ENCODE results near the gene INPP4B.

The INPP4B gene

GRCh38 chr4:142226014-142226413 lies 620.1 kb downstream of the INPP4B start:
- no peak overlapping the region for H3K27ac ChIP-seq
- TF ChIP-seq CTCF (conservative IDR thresholded peaks at IDR 0.05): no peak

DNA sequence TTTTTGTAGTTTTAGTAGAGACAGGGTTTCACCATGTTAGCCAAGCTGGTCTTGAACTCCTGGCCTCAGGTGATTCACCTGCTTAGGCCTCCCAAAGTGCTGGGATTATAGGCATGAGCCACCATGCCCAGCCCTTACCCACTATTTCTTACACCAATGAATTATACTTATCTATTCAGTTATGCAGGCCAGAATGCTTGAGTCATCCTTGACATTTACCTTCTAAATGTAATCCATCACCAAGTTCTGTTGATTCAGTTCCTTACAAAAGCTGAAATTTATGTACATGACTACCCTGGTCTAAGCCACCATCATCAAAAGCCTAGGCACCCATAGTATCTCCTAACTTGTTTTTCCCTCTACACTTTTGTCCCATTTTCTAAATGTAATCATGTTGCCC lies 624.0 kb downstream of the INPP4B start:
- no peak for TF ChIP-seq CTCF (conservative IDR thresholded peaks at IDR 0.05)

GRCh38 chr4:142218726-142219125 lies 627.4 kb downstream of the INPP4B start:
- TF ChIP-seq CTCF (conservative IDR thresholded peaks at IDR 0.05): no peak

More for the DNA sequence above, 624.0 kb downstream of the INPP4B start:
- H3K27ac ChIP-seq: no peak overlapping the region

GRCh38 chr4:142211444-142211843 lies 634.7 kb downstream of the INPP4B start:
- no peak overlapping the region for H3K27ac ChIP-seq
- no peak for TF ChIP-seq CTCF (conservative IDR thresholded peaks at IDR 0.05)

More at GRCh38 chr4:142218726-142219125, 627.4 kb downstream of the INPP4B start:
- H3K27ac ChIP-seq: no peak overlapping the region

DNA sequence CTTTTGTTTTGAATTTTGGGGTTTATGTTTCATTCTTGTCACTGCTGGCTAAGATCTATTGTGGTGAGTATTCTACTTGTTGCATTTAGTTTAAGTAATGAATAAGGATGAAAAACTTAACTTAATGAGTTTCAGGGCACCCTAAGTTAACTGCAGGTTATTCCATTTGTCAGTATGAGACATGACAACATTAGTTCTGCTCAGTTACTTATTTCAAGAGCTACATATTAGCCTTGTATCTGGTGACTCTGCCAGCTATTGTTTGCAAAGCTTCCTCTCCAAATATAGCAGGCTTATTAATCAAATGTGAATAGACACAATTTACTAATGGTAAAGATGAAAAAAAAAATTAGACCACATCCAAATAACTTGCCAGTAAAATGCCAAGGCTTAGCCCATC lies 642.6 kb downstream of the INPP4B start:
- no peak overlapping the region for H3K27ac ChIP-seq
- TF ChIP-seq CTCF (conservative IDR thresholded peaks at IDR 0.05): no peak

DNA sequence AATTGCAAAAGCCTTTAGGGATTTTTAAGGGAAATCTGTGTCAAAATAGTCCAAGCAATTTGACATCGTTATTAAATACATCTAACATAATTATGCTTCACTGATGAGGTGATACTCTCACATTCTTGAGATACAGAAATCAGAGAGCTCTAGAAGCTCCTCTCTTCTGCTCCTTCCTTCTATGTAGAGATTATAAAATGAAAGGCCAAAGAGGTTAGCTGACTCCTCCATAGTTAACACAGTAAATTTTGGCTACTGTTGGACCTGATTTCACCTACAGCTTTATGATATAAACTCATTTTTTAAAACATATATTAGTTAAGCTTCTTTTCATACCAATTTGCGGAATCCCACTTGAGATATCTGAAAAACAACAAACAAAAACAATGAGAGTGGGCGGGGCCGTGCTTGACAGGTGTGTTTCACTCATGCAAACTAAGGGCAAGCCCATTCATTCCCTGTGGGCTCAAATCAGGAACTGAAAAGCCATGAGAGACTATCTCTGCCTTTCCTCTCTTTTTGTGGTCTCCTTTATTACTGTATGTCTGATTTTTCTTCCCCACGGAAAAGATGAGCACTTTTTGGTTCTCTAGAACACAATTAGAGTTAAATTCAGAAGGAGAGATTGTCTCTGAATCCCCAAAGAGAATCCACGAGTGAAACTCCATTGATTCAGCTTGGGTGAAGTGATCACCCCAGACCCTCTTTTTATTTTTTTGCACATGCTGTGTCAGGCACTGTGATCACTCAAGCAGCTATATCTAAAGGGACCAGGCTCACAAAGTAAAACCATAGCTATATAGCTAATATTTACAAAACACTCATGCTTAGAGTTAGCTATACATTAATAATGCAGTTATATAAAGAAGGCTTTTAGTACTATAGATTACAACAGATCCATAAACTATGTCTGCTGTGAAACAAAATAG lies 643.4 kb downstream of the INPP4B start:
- H3K27ac ChIP-seq: no peak overlapping the region
- no peak for TF ChIP-seq CTCF (conservative IDR thresholded peaks at IDR 0.05)

- TF ChIP-seq CTCF (conservative IDR thresholded peaks at IDR 0.05): no peak
- H3K27ac ChIP-seq: no peak overlapping the region
These were observed 645.1 kb downstream of the INPP4B start for GRCh38 chr4:142201041-142201440.
